K562 (cell line): ENCODE data around the gene ANO6. TPM values are rescaled to one million over a fixed set of nuclear protein-coding genes. Genes with fewer than 3 reads are reported as not detected.

Source experiments
- ATAC-seq: fragments of 200-7000 bp; cut with Tn5 transposase; 3 replicates; pipeline ENCODE4 v1.9.1; 2020; ENCODE audit warnings: moderate library complexity
- BruUV-seq: library from RNA; stranded (reverse); fragments of 400-500 nt; replicated peaks from 2 replicates; lab custom pipeline; 2021; lab: Mats Ljungman, UMichigan
- CTCF ChIA-PET: fragments of 300-600 bp; formaldehyde crosslinking; extraction: SDS; loops from one replicate; lab custom pipeline; 2021; ENCODE audit warnings: low intra/inter-chr PET ratio; lab: Yijun Ruan, JAX
- POLR2A ChIA-PET: fragments of 300-600, 350-650 bp; sonication (Branson Sonifier 250); formaldehyde crosslinking; extraction: SDS; loops from one replicate; lab custom pipeline; 2021; ENCODE audit warnings: antibody characterized with exemption, inconsistent platforms; lab: Yijun Ruan, JAX
- DNase-seq, 4 experiments: peaks; one replicate each; pipeline versions ENCODE4 v3.0.0 to v3.0.0-alpha.2; 2011 to 2018; ENCODE audit warnings: low spot score in 3 of 4, mixed read lengths in 3 of 4; ENCODE audit errors: extremely low read depth in 1 of 4
- FAIRE-seq: peaks from 2 replicates; lab custom pipeline; 2011; peaks lifted over from hg19 to GRCh38; lab: Jason Lieb, UNC
- H2AFZ ChIP-seq: 2 replicates; pipeline ENCODE4 v1.6.0; 2011; ENCODE audit warnings: low read depth, low read length, control low read depth, inconsistent platforms
- H3K27ac ChIP-seq: fragments of 200-600 bp; 3 replicates; pipeline ENCODE4 v1.8.0; 2011; ENCODE audit warnings: low read depth, mild to moderate bottlenecking, control low read depth, inconsistent platforms, low read length, moderate library complexity, mixed read lengths; ENCODE audit errors: extremely low read depth
- H3K27me3 ChIP-seq, 2 experiments: fragments of 300-600 bp in 1 of 2; 2 replicates in 1 of 2; 3 replicates in 1 of 2; pipeline versions ENCODE4 v1.6.0 to v1.8.0; 2011; ENCODE audit warnings: inconsistent platforms in 2 of 2, low read length in 2 of 2, mild to moderate bottlenecking in 1 of 2, mixed read lengths in 1 of 2, moderate library complexity in 1 of 2; ENCODE audit not compliant: control insufficient read depth in 2 of 2, insufficient read depth in 2 of 2
- H3K36me3 ChIP-seq: fragments of 300-600 bp; 3 replicates; pipeline ENCODE4 v1.8.0; 2011; ENCODE audit warnings: mild to moderate bottlenecking, low read length, inconsistent platforms; ENCODE audit not compliant: control insufficient read depth, insufficient read depth
- H3K4me1 ChIP-seq, 2 experiments: fragments of 200-600 bp in 1 of 2; replicated peaks in 1 of 2; 2 replicates in 1 of 2; 3 replicates in 1 of 2; pipeline versions ENCODE4 v1.5.1 to v1.8.0; 2011; ENCODE audit warnings: inconsistent platforms in 2 of 2, low read length in 2 of 2, mild to moderate bottlenecking in 1 of 2, mixed read lengths in 1 of 2, moderate library complexity in 1 of 2; ENCODE audit not compliant: control insufficient read depth in 2 of 2, insufficient read depth in 2 of 2
- H3K4me2 ChIP-seq: 2 replicates; pipeline ENCODE4 v1.6.1; 2011; ENCODE audit warnings: low read length, control low read depth, inconsistent platforms, mixed read lengths; ENCODE audit not compliant: insufficient read depth
- H3K4me3 ChIP-seq: fragments of 200-600 bp; sonication (generic), shearing (Covaris generic); 2 replicates; pipeline ENCODE4 v1.5.1; 2016; ENCODE audit warnings: control low read depth, inconsistent platforms
- H3K79me2 ChIP-seq: fragments of 200-600 bp; 3 replicates; pipeline ENCODE4 v1.8.0; 2011; ENCODE audit warnings: low read length, inconsistent platforms; ENCODE audit not compliant: control insufficient read depth, insufficient read depth
- H3K9ac ChIP-seq, 2 experiments: 2 replicates each; pipeline versions ENCODE4 v1.6.0 to v1.6.1; 2011; ENCODE audit warnings: low read depth in 2 of 2, low read length in 2 of 2, control low read depth in 1 of 2, inconsistent platforms in 1 of 2, mild to moderate bottlenecking in 1 of 2, mixed read lengths in 1 of 2; ENCODE audit not compliant: insufficient read depth in 1 of 2
- H3K9me1 ChIP-seq: one replicate; pipeline ENCODE4 v1.6.0; 2011; ENCODE audit warnings: inconsistent platforms, mild to moderate bottlenecking, low read length, moderate library complexity; ENCODE audit not compliant: control insufficient read depth, insufficient read depth
- H3K9me3 ChIP-seq: replicated peaks from 2 replicates; pipeline ENCODE4 v1.5.1; 2011; ENCODE audit warnings: low read depth, low read length, inconsistent platforms; ENCODE audit not compliant: control insufficient read depth, insufficient read depth
- H4K20me1 ChIP-seq: replicated peaks from 2 replicates; pipeline ENCODE4 v1.6.1; 2011; ENCODE audit warnings: low read length, inconsistent platforms, mixed read lengths; ENCODE audit not compliant: control insufficient read depth, insufficient read depth
- BACH1 ChIP-seq: fragments of 200-800 bp; sonication (Bioruptor generic); IDR thresholded peaks from 2 replicates; pipeline ENCODE4 v1.6.1; 2016; ENCODE audit warnings: missing genetic modification characterization, missing compliant biosample characterization
- BRD9 ChIP-seq: fragments of 450-650 bp; IDR thresholded peaks from 2 replicates; pipeline ENCODE4 v1.6.1; 2018; ENCODE audit warnings: low read depth; ENCODE audit not compliant: partially characterized antibody
- FOXK2 ChIP-seq, 2 experiments: fragments of 450-650 bp; IDR thresholded peaks in 1 of 2; conservative IDR thresholded peaks in 1 of 2; 2 replicates each; pipeline ENCODE4 v1.6.1; 2016; ENCODE audit warnings: low read depth in 2 of 2, mild to moderate bottlenecking in 1 of 2
- LCOR ChIP-seq: sonication (generic); formaldehyde crosslinking; IDR thresholded peaks from 2 replicates; pipeline ENCODE4 v1.8.0; 2022; ENCODE audit warnings: mild to moderate bottlenecking, missing genetic modification reagents
- RFX1 ChIP-seq: fragments of 450-650 bp; IDR thresholded peaks from 2 replicates; pipeline ENCODE4 v1.6.1; 2016; ENCODE audit warnings: mild to moderate bottlenecking, moderate library complexity
- XRCC4 ChIP-seq: IDR thresholded peaks from one replicate; pipeline ENCODE4 v1.6.1; 2011; ENCODE audit not compliant: insufficient read depth, insufficient read length; ENCODE audit errors: extremely low read depth
- ZBTB1 ChIP-seq: sonication (generic); formaldehyde crosslinking; IDR thresholded peaks from 2 replicates; pipeline ENCODE4 v1.8.1; 2023; ENCODE audit warnings: missing genetic modification reagents, low read depth, mild to moderate bottlenecking, borderline replicate concordance
- WGBS: fragments of 100-300 bp; shearing (Covaris generic); methylation state at CpG from one replicate; pipeline ENCODE4 v1.1.6; 2016; ENCODE audit warnings: low coverage, mixed read lengths; ENCODE audit not compliant: insufficient coverage; ENCODE audit errors: missing lambda C conversion rate; 5-methylcytosine and 5-hydroxymethylcytosine counted together
- in situ Hi-C: fragments of 300-500 bp; cut with MboI; formaldehyde crosslinking; loops from 4 replicates; pipeline ENCODE4 v1.15.0; 2018; ENCODE audit warnings: inconsistent platforms, mixed read lengths
- intact Hi-C: fragments of 100-400 bp; cut with micrococcal nuclease; formaldehyde crosslinking; loops from 2 replicates; pipeline ENCODE4 v1.14.2; 2022
- polyA plus RNA-seq, 8 experiments: library from polyadenylated mRNA; depleted of rRNA in 4 of 8; stranded (reverse) in 5 of 8; unstranded in 3 of 8; fragments of >200 nt; fragmentation: Nextera tagmentation in 2 of 8; fragmentation: Illumina TruSeq in 1 of 8; extraction: Ambion mirVana in 2 of 8; extraction: Trizol in 1 of 8; gene quantifications; 2 replicates each; pipeline versions ENCODE4 v1.2.1 to v1.2.3, GENCODE V29; 2011 to 2014; ENCODE audit warnings: inconsistent platforms in 1 of 8, missing spikeins in 1 of 8
- total RNA-seq, 7 experiments: library from RNA; depleted of rRNA in 6 of 7; stranded (reverse); fragments of >200 nt in 6 of 7; fragmentation: Illumina TruSeq in 2 of 7; extraction: Trizol in 2 of 7; gene quantifications; 2 replicates each; pipeline versions ENCODE4 v1.2.1 to v1.2.3, GENCODE V29; 2011 to 2021; ENCODE audit warnings: low replicate concordance in 1 of 7
- TF ChIP-seq, protein P1 (sequence below): fragments of 250-450 bp; sonication (Bioruptor Pico); IDR thresholded peaks from 2 replicates; pipeline ENCODE4 v1.8.0; 2021; ENCODE audit warnings: moderate library complexity, mild to moderate bottlenecking, inconsistent platforms

Gene ANO6
- total and polyA plus RNA-seq, 9 of the 15 experiments (the other 6 are each of a cell fraction or from before 2014, with no cell fraction given), result 3.5 to 24.7 (median 20.3) TPM

DNA sequence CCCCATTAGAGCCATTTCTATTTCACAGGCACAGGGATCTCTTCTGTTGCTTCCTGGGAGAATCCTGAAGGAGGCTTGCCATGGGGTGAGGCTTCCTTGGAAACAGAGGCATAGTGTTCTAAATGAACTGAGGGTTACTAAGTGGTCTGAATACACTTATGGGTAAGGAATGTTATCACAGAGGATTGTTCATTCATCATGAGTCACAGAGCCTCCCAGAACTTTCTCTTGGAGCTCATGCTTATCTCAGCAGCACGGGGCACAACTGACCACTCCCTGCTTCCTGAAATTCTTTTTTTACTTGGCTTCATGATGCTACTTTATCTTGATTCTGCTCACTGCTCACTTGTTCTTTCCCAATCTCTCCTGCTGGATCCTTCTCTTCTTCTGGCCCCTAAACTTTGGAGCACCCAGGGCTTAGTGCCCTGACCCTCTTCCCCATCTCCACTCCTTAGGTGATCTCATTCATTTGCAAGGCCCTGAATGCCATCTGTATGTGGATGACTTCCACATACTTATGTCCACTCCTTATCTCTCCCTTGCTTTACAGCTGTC, 57.9 kb downstream of the ANO6 start (continued):
- TF ChIP-seq, protein P1, sequence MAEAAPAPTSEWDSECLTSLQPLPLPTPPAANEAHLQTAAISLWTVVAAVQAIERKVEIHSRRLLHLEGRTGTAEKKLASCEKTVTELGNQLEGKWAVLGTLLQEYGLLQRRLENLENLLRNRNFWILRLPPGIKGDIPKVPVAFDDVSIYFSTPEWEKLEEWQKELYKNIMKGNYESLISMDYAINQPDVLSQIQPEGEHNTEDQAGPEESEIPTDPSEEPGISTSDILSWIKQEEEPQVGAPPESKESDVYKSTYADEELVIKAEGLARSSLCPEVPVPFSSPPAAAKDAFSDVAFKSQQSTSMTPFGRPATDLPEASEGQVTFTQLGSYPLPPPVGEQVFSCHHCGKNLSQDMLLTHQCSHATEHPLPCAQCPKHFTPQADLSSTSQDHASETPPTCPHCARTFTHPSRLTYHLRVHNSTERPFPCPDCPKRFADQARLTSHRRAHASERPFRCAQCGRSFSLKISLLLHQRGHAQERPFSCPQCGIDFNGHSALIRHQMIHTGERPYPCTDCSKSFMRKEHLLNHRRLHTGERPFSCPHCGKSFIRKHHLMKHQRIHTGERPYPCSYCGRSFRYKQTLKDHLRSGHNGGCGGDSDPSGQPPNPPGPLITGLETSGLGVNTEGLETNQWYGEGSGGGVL (CRISPR knock-in tag), result no peak
- TF ChIP-seq LCOR (CRISPR knock-in tag) (no peak), BACH1 (no peak), ZBTB1 (CRISPR knock-in tag) (no peak)

DNA sequence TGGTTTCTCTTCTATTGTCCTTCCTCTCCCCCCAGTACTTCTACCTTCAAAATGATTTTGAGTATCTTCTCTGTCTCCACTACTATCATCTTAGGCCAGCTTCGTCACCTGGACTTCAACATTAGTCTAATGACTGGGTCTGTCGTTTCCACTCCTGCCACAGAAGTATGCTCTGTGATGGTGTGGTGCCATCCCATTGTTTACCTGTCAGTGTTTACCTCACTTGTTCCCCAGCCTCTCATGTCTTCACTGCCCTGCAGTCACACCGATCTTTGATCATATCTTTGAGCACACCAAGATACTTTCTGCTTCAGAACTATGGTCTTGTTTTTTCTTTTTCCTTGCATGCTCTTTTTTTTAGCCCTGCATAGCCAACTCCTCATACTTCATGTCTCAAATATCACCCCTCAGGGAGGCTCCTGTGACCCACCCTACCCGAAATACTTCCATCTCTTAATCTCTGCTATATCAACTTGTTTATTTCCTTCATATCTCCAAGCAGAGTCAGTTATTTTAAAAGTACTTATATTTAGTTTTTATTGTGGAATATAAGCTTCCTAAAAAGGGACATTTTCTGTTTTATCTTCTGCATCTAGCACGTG, 60.4 kb downstream of the ANO6 start:
- TF ChIP-seq BRD9 (no peak), RFX1 (no peak), XRCC4 (no peak), FOXK2 (conservative IDR thresholded peaks at IDR 0.05 in 1 of 2, IDR thresholded peaks at IDR 0.05 in 1 of 2; ENCODE audit: low read depth in 2 of 2) (no peak)
- 80% methylated on average over 5 of the region's 5 CpGs for WGBS
- CTCF ChIA-PET, result no interaction called here

More for the DNA sequence above, 60.4 kb downstream of the ANO6 start:
- POLR2A ChIA-PET, result no interaction called here
- no peak overlapping the region for H3K9ac ChIP-seq
- in situ Hi-C loops, result no loop called here
- no peak for ATAC-seq
- no TSS peak for BruUV-seq
- H3K4me2 ChIP-seq, result no peak overlapping the region
- peaks cover 9 to 38% of the 10 kb centered on the region in 2 experiments for H3K4me1 ChIP-seq
- intact Hi-C loops, result loop anchor here (10.0 kb wide), 1 partner anchor 159 kb away; no protein-coding TSS in a partner anchor
- no peak overlapping the region for H3K4me3 ChIP-seq
- no peak for DNase-seq
- H3K27me3 ChIP-seq, result no peaks in the 10 kb centered on the region
- H2AFZ ChIP-seq, result no peak overlapping the region
- peaks cover 2% of the 10 kb centered on the region; the same call in 1 of the 3 replicates for H3K36me3 ChIP-seq
- H4K20me1 ChIP-seq, result 0 out of 2 replicates have a peak, but pooled peaks cover 5% of the 10 kb centered on the region
- H3K9me1 ChIP-seq, result no peaks in the 10 kb centered on the region
- peaks cover 19% of the 10 kb centered on the region; the same call in 1 of the 3 replicates for H3K79me2 ChIP-seq
- no peak overlapping the region for H3K27ac ChIP-seq
- FAIRE-seq, result no peak
- H3K9me3 ChIP-seq, result no peaks in the 10 kb centered on the region
